Effector memory CD8-positive, alpha-beta T cell (primary cell): ENCODE results near the gene TFRC.
"Not testable (repeated sequence)": the region's sequence is repeated elsewhere in the genome, so short reads cannot be mapped to it uniquely, and the experiment has no call there.

ENCODE experiments used
- ATAC-seq: fragments of 150-1000 bp; cut with Tn5 transposase; replicated peaks from 2 replicates; pipeline ENCODE4 v1.10.0; 2021; ENCODE audit warnings: mild to moderate bottlenecking, moderate library complexity
- DNase-seq, 3 experiments: peaks; one replicate each; pipeline ENCODE4 v3.0.0; 2021
- H3K27ac Mint-ChIP-seq, 2 donors: one replicate each; pipeline ENCODE4 v1.8.0; 2022; ENCODE audit warnings: mild to moderate bottlenecking in 2 of 2, mixed read lengths in 2 of 2, moderate library complexity in 2 of 2
- H3K27me3 Mint-ChIP-seq, 2 donors: one replicate each; pipeline ENCODE4 v1.8.0; 2022; ENCODE audit warnings: mixed read lengths in 2 of 2
- H3K36me3 Mint-ChIP-seq: one replicate; pipeline ENCODE4 v1.8.0; 2022; ENCODE audit warnings: mild to moderate bottlenecking, moderate library complexity, mixed read lengths; ENCODE audit not compliant: insufficient read depth
- H3K4me1 Mint-ChIP-seq, 2 donors: one replicate each; pipeline ENCODE4 v1.8.0; 2022; ENCODE audit warnings: low read depth in 2 of 2, mixed read lengths in 2 of 2
- H3K4me3 Mint-ChIP-seq, 2 donors: one replicate each; pipeline ENCODE4 v1.8.0; 2022; ENCODE audit warnings: mild to moderate bottlenecking in 2 of 2, mixed read lengths in 2 of 2, moderate library complexity in 2 of 2
- H3K9me3 Mint-ChIP-seq, 2 donors: one replicate each; pipeline ENCODE4 v1.8.0; 2022; ENCODE audit warnings: mixed read lengths in 2 of 2

The TFRC gene

GRCh38 chr3:196072313-196072712 is 9.6 kb downstream of the TFRC start:
- DNase-seq, result no peak
- no peak overlapping the region for H3K4me3 Mint-ChIP-seq
- H3K9me3 Mint-ChIP-seq, result no peaks in the 10 kb centered on the region
- ATAC-seq, result no peak
- H3K36me3 Mint-ChIP-seq, result peaks cover 95% of the 10 kb centered on the region
- H3K27me3 Mint-ChIP-seq, result no peaks in the 10 kb centered on the region
- peaks cover 4 to 13% of the 10 kb centered on the region in 2 donors for H3K4me1 Mint-ChIP-seq
- H3K27ac Mint-ChIP-seq, result no peak overlapping the region

GRCh38 chr3:196068812-196069211 is 13.1 kb downstream of the TFRC start:
- not testable (repeated sequence) for H3K4me1 Mint-ChIP-seq, H3K4me3 Mint-ChIP-seq, H3K9me3 Mint-ChIP-seq, H3K27me3 Mint-ChIP-seq, DNase-seq, ATAC-seq
- Mint-ChIP-seq H3K36me3 (peaks cover 97% of the 10 kb centered on the region), H3K27ac (peak overlapping the region in 1 of 2 donors; percentile 7)

- ATAC-seq (no peak), DNase-seq (no peak)
- H3K4me1 Mint-ChIP-seq, result peaks cover 0 to 5% of the 10 kb centered on the region in 2 donors
- no peak overlapping the region for H3K4me3 Mint-ChIP-seq
- H3K36me3 Mint-ChIP-seq, result peaks cover 99% of the 10 kb centered on the region
- H3K9me3 Mint-ChIP-seq, result no peaks in the 10 kb centered on the region
- peak overlapping the region in 1 of 2 donors; percentile 35 for H3K27ac Mint-ChIP-seq
- no peaks in the 10 kb centered on the region for H3K27me3 Mint-ChIP-seq
These were observed 14.5 kb downstream of the TFRC start for GRCh38 chr3:196067439-196067838.

GRCh38 chr3:196063971-196064370 is 17.9 kb downstream of the TFRC start:
- no peak overlapping the region for H3K27ac Mint-ChIP-seq
- H3K4me3 Mint-ChIP-seq, result no peak overlapping the region
- H3K36me3 Mint-ChIP-seq, result peaks cover 98% of the 10 kb centered on the region

GRCh38 chr3:196063456-196063855 is 18.4 kb downstream of the TFRC start:
- Mint-ChIP-seq H3K36me3 (peaks cover 98% of the 10 kb centered on the region), H3K4me1 (peaks cover 0 to 2% of the 10 kb centered on the region in 2 donors), H3K9me3 (no peaks in the 10 kb centered on the region), H3K27me3 (no peaks in the 10 kb centered on the region), H3K4me3 (no peak overlapping the region), H3K27ac (no peak overlapping the region)
- DNase-seq, result no peak
- ATAC-seq, result no peak

More at GRCh38 chr3:196063971-196064370, 17.9 kb downstream of the TFRC start:
- Mint-ChIP-seq H3K27me3 (no peaks in the 10 kb centered on the region), H3K4me1 (peaks cover 0 to 2% of the 10 kb centered on the region in 2 donors), H3K9me3 (no peaks in the 10 kb centered on the region)
- DNase-seq, result no peak
- ATAC-seq, result no peak

- H3K9me3 Mint-ChIP-seq, result no peaks in the 10 kb centered on the region
- DNase-seq (no peak), ATAC-seq (no peak)
- peaks cover 98% of the 10 kb centered on the region for H3K36me3 Mint-ChIP-seq
- no peak overlapping the region for H3K27ac Mint-ChIP-seq
- no peak overlapping the region for H3K4me3 Mint-ChIP-seq
- peaks cover 0 to 2% of the 10 kb centered on the region in 2 donors for H3K4me1 Mint-ChIP-seq
- H3K27me3 Mint-ChIP-seq, result no peaks in the 10 kb centered on the region
These were observed 18.8 kb downstream of the TFRC start for GRCh38 chr3:196063049-196063448.

- ATAC-seq, result no peak
- DNase-seq, result no peak
- Mint-ChIP-seq H3K27me3 (no peaks in the 10 kb centered on the region), H3K4me1 (peaks cover 0 to 2% of the 10 kb centered on the region in 2 donors), H3K9me3 (no peaks in the 10 kb centered on the region), H3K27ac (no peak overlapping the region), H3K4me3 (no peak overlapping the region), H3K36me3 (peaks cover 98% of the 10 kb centered on the region)
These were observed 21.1 kb downstream of the TFRC start for GRCh38 chr3:196060834-196061233.

GRCh38 chr3:196057760-196058331 is 24.0 kb downstream of the TFRC start:
- H3K36me3 Mint-ChIP-seq, result peaks cover 98% of the 10 kb centered on the region
- no peak overlapping the region for H3K27ac Mint-ChIP-seq

GRCh38 chr3:196056371-196056770 is 25.5 kb downstream of the TFRC start:
- Mint-ChIP-seq H3K27ac (peak overlapping the region in 1 of 2 donors; percentile 20), H3K36me3 (peaks cover 98% of the 10 kb centered on the region)
- not testable (repeated sequence) for ATAC-seq, H3K4me3 Mint-ChIP-seq, H3K9me3 Mint-ChIP-seq, H3K27me3 Mint-ChIP-seq, DNase-seq, H3K4me1 Mint-ChIP-seq

More at GRCh38 chr3:196057760-196058331, 24.0 kb downstream of the TFRC start:
- no peak for ATAC-seq
- Mint-ChIP-seq H3K4me3 (no peak overlapping the region), H3K9me3 (no peaks in the 10 kb centered on the region), H3K4me1 (peaks cover 0 to 2% of the 10 kb centered on the region in 2 donors), H3K27me3 (no peaks in the 10 kb centered on the region)
- no peak for DNase-seq

GRCh38 chr3:196055683-196056270 is 26.1 kb downstream of the TFRC start:
- DNase-seq (no peak), ATAC-seq (no peak)
- Mint-ChIP-seq H3K27ac (peak overlapping the region in 1 of 2 donors; percentile 38), H3K27me3 (no peaks in the 10 kb centered on the region), H3K9me3 (no peaks in the 10 kb centered on the region), H3K4me1 (no peaks in the 10 kb centered on the region), H3K36me3 (peaks cover 98% of the 10 kb centered on the region), H3K4me3 (no peak overlapping the region)

GRCh38 chr3:196055240-196055639 is 26.6 kb downstream of the TFRC start:
- ATAC-seq (no peak), DNase-seq (no peak)
- Mint-ChIP-seq H3K4me1 (no peaks in the 10 kb centered on the region), H3K27ac (peak overlapping the region in 1 of 2 donors; percentile 38), H3K27me3 (no peaks in the 10 kb centered on the region), H3K4me3 (no peak overlapping the region), H3K9me3 (no peaks in the 10 kb centered on the region), H3K36me3 (peaks cover 92% of the 10 kb centered on the region)

- ATAC-seq, result no peak
- H3K27ac Mint-ChIP-seq, result no peak overlapping the region
- no peaks in the 10 kb centered on the region for H3K9me3 Mint-ChIP-seq
- H3K4me3 Mint-ChIP-seq, result no peak overlapping the region
- no peaks in the 10 kb centered on the region for H3K27me3 Mint-ChIP-seq
- no peak for DNase-seq
- no peaks in the 10 kb centered on the region for H3K4me1 Mint-ChIP-seq
- H3K36me3 Mint-ChIP-seq, result peaks cover 92% of the 10 kb centered on the region
These were observed 27.2 kb downstream of the TFRC start for GRCh38 chr3:196054661-196055060.

GRCh38 chr3:196053487-196053886 is 28.4 kb downstream of the TFRC start:
- ATAC-seq (no peak), DNase-seq (no peak)
- H3K27me3 Mint-ChIP-seq, result no peaks in the 10 kb centered on the region
- no peak overlapping the region for H3K4me3 Mint-ChIP-seq
- no peaks in the 10 kb centered on the region for H3K9me3 Mint-ChIP-seq
- H3K4me1 Mint-ChIP-seq, result no peaks in the 10 kb centered on the region
- H3K36me3 Mint-ChIP-seq, result peaks cover 91% of the 10 kb centered on the region
- H3K27ac Mint-ChIP-seq, result no peak overlapping the region

- DNase-seq, result no peak
- Mint-ChIP-seq H3K27me3 (no peaks in the 10 kb centered on the region), H3K4me3 (no peak overlapping the region), H3K9me3 (no peaks in the 10 kb centered on the region), H3K27ac (no peak overlapping the region), H3K4me1 (no peaks in the 10 kb centered on the region), H3K36me3 (peaks cover 90% of the 10 kb centered on the region)
- no peak for ATAC-seq
These were observed 30.4 kb downstream of the TFRC start for GRCh38 chr3:196051282-196052076.
